Measurements from ENCODE around the gene CEBPE. TPM values are rescaled to one million over a fixed set of nuclear protein-coding genes. Genes with fewer than 3 reads are reported as not detected.

The CEBPE gene
- polyA plus RNA-seq, 1 of the 3 experiments (the other 2 are of a cell fraction) = not detected

DNA sequence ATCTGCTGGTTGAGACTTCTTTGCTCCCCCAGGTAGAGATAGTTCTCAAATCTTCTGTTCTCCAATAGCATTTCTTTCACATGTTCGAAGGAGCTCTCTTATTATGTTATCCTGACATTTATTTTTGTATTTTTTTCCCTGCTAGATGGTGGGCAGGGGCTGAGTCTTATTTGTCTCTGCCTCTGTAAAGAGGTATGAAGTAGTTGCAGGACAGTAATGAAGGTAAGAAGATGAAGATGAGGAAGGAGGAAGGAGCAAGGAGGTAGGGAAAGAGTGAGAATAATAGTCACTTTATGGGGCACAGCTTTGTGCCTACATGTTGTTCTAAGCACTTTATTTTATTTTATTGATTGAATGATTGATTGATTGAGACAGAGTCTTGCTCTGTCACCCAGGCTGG is 9.3 kb downstream of the CEBPE start:
- DNase-seq = no peak
- Histone ChIP-seq H3K9me3 (no peaks in the 10 kb centered on the region), H3K9ac (no peak overlapping the region), H3K27ac (ENCODE audit: low read depth in 2 of 2, low read length in 1 of 2) (no peak overlapping the region), H3F3A (replicated peaks; ENCODE audit: insufficient read depth) (peaks cover 3% of the 10 kb centered on the region), H3K4me3 (ENCODE audit: low read depth in 2 of 2, low read length in 1 of 2) (no peak overlapping the region), H3K4me1 (ENCODE audit: control insufficient read depth in 1 of 2, insufficient read depth in 2 of 2, low read depth in 1 of 2, low read length in 1 of 2) (peaks cover 0 to 10% of the 10 kb centered on the region in 2 experiments; a peak in 3 of 4 replicates), H4K20me1 (ENCODE audit: insufficient read depth) (no peaks in the 10 kb centered on the region), H3K9me2 (no peaks in the 10 kb centered on the region), H3K4me2 (no peak overlapping the region), H3K79me2 (ENCODE audit: insufficient read depth) (no peaks in the 10 kb centered on the region), H2AFZ (ENCODE audit: low read depth) (no peak overlapping the region), H3K36me3 (replicated peaks in 1 of 2; ENCODE audit: control insufficient read depth in 1 of 2, insufficient read depth in 2 of 2, low read length in 1 of 2) (no peaks in the 10 kb centered on the region), H3K27me3 (ENCODE audit: insufficient read depth) (peaks cover 11% of the 10 kb centered on the region; the same call in 1 of the 2 replicates)
- ChIA-PET CTCF (interaction anchor here (1.1 to 19.7 kb wide), 4 partner anchors 10 to 74 kb away, joined by 3 to 495 read pairs (median 26); partner anchors contain the start of genes ACIN1, C14orf119, CEBPE and SLC7A8), POLR2A (interaction anchor here (1.0 kb wide), 1 partner anchor 15 kb away, joined by 4 read pairs; the partner anchor contains the start of genes ACIN1 and C14orf119)
- TF ChIP-seq RXRA (IDR thresholded peaks at IDR 0.05; ENCODE audit: borderline replicate concordance, low read depth) (no peak), IRF3 (IDR thresholded peaks at IDR 0.05; ENCODE audit: low read depth, low read length) (no peak), MAX (IDR thresholded peaks at IDR 0.05; ENCODE audit: low read depth) (no peak), EP300 (IDR thresholded peaks at IDR 0.05; ENCODE audit: borderline replicate concordance in 1 of 2, low read depth in 1 of 2, low read length in 1 of 2) (no peak), CHD2 (IDR thresholded peaks at IDR 0.05; ENCODE audit: low read length, partially characterized antibody) (no peak), FOXJ3 (CRISPR knock-in tag; IDR thresholded peaks at IDR 0.05) (no peak), NFIC (IDR thresholded peaks at IDR 0.05; ENCODE audit: borderline replicate concordance) (no peak), TEAD4 (IDR thresholded peaks at IDR 0.05; ENCODE audit: borderline replicate concordance, insufficient read depth) (no peak), GATA2 (CRISPR knock-in tag; IDR thresholded peaks at IDR 0.05) (no peak), FOXM1 (IDR thresholded peaks at IDR 0.05; ENCODE audit: low read depth) (no peak), USF1 (IDR thresholded peaks at IDR 0.05; ENCODE audit: borderline replicate concordance, low read depth) (no peak), REST (IDR thresholded peaks at IDR 0.05; ENCODE audit: low read depth, low read length) (no peak), JUND (IDR thresholded peaks at IDR 0.05) (no peak), MEF2A (IDR thresholded peaks at IDR 0.05; ENCODE audit: borderline replicate concordance, low read depth) (no peak), RFX5 (IDR thresholded peaks at IDR 0.05; ENCODE audit: low read length) (no peak), TCF12 (IDR thresholded peaks at IDR 0.05) (no peak)
- TF ChIP-seq, protein P1, sequence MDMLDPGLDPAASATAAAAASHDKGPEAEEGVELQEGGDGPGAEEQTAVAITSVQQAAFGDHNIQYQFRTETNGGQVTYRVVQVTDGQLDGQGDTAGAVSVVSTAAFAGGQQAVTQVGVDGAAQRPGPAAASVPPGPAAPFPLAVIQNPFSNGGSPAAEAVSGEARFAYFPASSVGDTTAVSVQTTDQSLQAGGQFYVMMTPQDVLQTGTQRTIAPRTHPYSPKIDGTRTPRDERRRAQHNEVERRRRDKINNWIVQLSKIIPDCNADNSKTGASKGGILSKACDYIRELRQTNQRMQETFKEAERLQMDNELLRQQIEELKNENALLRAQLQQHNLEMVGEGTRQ (IDR thresholded peaks at IDR 0.05; ENCODE audit: borderline replicate concordance, low read depth, low read length) = no peak
- TF ChIP-seq, protein P2, sequence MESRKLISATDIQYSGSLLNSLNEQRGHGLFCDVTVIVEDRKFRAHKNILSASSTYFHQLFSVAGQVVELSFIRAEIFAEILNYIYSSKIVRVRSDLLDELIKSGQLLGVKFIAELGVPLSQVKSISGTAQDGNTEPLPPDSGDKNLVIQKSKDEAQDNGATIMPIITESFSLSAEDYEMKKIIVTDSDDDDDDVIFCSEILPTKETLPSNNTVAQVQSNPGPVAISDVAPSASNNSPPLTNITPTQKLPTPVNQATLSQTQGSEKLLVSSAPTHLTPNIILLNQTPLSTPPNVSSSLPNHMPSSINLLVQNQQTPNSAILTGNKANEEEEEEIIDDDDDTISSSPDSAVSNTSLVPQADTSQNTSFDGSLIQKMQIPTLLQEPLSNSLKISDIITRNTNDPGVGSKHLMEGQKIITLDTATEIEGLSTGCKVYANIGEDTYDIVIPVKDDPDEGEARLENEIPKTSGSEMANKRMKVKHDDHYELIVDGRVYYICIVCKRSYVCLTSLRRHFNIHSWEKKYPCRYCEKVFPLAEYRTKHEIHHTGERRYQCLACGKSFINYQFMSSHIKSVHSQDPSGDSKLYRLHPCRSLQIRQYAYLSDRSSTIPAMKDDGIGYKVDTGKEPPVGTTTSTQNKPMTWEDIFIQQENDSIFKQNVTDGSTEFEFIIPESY (IDR thresholded peaks at IDR 0.05; ENCODE audit: borderline replicate concordance, low read depth) = no peak
- TF ChIP-seq, protein P3, sequence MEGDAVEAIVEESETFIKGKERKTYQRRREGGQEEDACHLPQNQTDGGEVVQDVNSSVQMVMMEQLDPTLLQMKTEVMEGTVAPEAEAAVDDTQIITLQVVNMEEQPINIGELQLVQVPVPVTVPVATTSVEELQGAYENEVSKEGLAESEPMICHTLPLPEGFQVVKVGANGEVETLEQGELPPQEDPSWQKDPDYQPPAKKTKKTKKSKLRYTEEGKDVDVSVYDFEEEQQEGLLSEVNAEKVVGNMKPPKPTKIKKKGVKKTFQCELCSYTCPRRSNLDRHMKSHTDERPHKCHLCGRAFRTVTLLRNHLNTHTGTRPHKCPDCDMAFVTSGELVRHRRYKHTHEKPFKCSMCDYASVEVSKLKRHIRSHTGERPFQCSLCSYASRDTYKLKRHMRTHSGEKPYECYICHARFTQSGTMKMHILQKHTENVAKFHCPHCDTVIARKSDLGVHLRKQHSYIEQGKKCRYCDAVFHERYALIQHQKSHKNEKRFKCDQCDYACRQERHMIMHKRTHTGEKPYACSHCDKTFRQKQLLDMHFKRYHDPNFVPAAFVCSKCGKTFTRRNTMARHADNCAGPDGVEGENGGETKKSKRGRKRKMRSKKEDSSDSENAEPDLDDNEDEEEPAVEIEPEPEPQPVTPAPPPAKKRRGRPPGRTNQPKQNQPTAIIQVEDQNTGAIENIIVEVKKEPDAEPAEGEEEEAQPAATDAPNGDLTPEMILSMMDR (IDR thresholded peaks at IDR 0.05) = no peak
- WGBS (ENCODE audit: low lambda C conversion rate) = 15% methylated on average over 1 of the region's 1 CpG

All from SK-N-SH (cell line).